KMS-11 (cell line): ENCODE results near the gene RITA1.
"Not testable (repeated sequence)": the region's sequence is repeated elsewhere in the genome, so short reads cannot be mapped to it uniquely, and the experiment has no call there.

Experiments used
- H2AFZ ChIP-seq: fragments of 200-600 bp; sonication (generic); 2 replicates; pipeline ENCODE4 v1.6.1; 2016; ENCODE audit warnings: antibody characterized with exemption, mixed run types, low read depth
- H3K27ac ChIP-seq: fragments of 200-600 bp; sonication (generic); 2 replicates; pipeline ENCODE4 v1.6.1; 2016; ENCODE audit warnings: mild to moderate bottlenecking, mixed run types
- H3K27me3 ChIP-seq: fragments of 200-600 bp; sonication (generic); 2 replicates; pipeline ENCODE4 v1.6.1; 2017; ENCODE audit warnings: mild to moderate bottlenecking, low read depth, mixed run types, moderate library complexity; ENCODE audit not compliant: insufficient read depth
- H3K36me3 ChIP-seq: fragments of 200-600 bp; sonication (generic); 2 replicates; pipeline ENCODE4 v1.6.1; 2017; ENCODE audit warnings: mild to moderate bottlenecking, mixed run types; ENCODE audit not compliant: insufficient read depth
- H3K4me1 ChIP-seq: fragments of 200-600 bp; sonication (generic); 2 replicates; pipeline ENCODE4 v1.6.1; 2016; ENCODE audit warnings: mild to moderate bottlenecking, low read depth, mixed run types; ENCODE audit not compliant: poor library complexity, severe bottlenecking
- H3K4me2 ChIP-seq: fragments of 200-600 bp; sonication (generic); 2 replicates; pipeline ENCODE4 v1.7.0; 2016; ENCODE audit warnings: mild to moderate bottlenecking, mixed run types
- H3K4me3 ChIP-seq: fragments of 200-600 bp; sonication (generic); IDR thresholded peaks from 2 replicates; pipeline ENCODE4 v1.6.1; 2017; ENCODE audit warnings: low read depth, low read length, mixed read lengths; ENCODE audit not compliant: insufficient read depth
- H3K79me2 ChIP-seq: fragments of 200-600 bp; sonication (generic); 2 replicates; pipeline ENCODE4 v1.6.1; 2016; ENCODE audit warnings: low read depth, mixed run types; ENCODE audit not compliant: insufficient read depth
- H3K9ac ChIP-seq: fragments of 200-600 bp; sonication (generic); 2 replicates; pipeline ENCODE4 v1.6.1; 2016; ENCODE audit warnings: mild to moderate bottlenecking, mixed run types
- H4K20me1 ChIP-seq: fragments of 200-600 bp; sonication (generic); 2 replicates; pipeline ENCODE4 v1.6.1; 2016; ENCODE audit warnings: mild to moderate bottlenecking, mixed run types; ENCODE audit not compliant: insufficient read depth
- CTCF ChIP-seq: fragments of 200-600 bp; sonication (generic); conservative IDR thresholded peaks from 2 replicates; pipeline ENCODE4 v1.6.1; 2017; ENCODE audit warnings: low read depth, mild to moderate bottlenecking, antibody characterized with exemption, low read length, moderate library complexity, mixed read lengths

RITA1 gene

DNA sequence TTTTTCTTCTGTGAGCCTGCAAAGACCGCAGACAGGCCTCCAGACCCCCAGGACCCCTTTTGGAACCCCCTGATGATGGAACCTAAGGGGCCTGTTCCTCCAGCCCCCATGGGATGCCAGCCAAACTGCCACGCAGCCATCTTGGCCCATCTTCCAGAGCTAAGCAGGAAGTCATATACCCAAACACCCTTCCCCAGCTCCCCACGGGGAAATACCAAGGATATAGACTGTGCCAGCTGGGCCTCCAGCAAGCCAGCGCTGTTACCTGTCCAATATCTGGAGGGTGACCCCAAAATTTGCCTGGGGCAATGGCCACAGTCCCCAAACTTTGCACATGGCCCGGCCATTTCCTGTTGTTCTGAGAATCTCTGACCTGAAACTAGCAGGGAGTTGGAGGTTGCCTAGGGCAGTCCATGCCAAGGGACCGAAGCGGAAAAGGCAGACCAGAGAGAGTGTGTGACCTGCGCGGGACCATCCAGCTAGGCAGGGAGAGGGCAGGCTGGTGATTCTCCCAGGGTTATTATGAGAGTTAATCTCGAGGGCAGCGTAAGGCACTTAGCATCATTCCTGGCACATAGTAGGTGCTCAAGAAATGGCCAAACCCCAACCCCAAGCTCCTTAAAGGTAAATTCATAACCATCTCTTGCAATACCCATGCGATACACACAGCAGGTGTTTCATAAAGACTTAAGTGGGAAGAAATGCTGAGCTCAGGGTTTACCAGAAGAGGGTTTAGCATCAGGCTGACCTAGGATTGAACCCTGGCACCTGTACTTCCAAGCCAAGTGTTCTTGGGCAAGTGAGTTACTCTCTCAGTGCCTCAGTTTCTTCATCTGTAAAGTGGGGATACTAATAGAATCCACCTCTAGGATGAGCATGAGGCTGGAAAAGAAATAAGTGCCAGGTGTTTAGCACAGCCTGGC is 47.4 kb upstream of the RITA1 start:
- no peaks in the 10 kb centered on the region for H3K36me3 ChIP-seq
- H3K4me1 ChIP-seq, result peaks cover 14% of the 10 kb centered on the region
- no peaks in the 10 kb centered on the region for H4K20me1 ChIP-seq
- no peak overlapping the region for H2AFZ ChIP-seq
- H3K27me3 ChIP-seq, result no peaks in the 10 kb centered on the region
- no peak overlapping the region for H3K27ac ChIP-seq
- H3K4me2 ChIP-seq, result no peak overlapping the region
- H3K9ac ChIP-seq, result no peak overlapping the region
- H3K4me3 ChIP-seq, result no peak overlapping the region
- no peaks in the 10 kb centered on the region for H3K79me2 ChIP-seq
- TF ChIP-seq CTCF, result no peak

GRCh38 chr12:113138826-113139225 is 46.7 kb upstream of the RITA1 start:
- H4K20me1 ChIP-seq, result no peaks in the 10 kb centered on the region
- H2AFZ ChIP-seq, result no peak overlapping the region
- TF ChIP-seq CTCF, result no peak
- no peaks in the 10 kb centered on the region for H3K36me3 ChIP-seq
- H3K4me1 ChIP-seq, result peaks cover 14% of the 10 kb centered on the region
- H3K9ac ChIP-seq, result no peak overlapping the region
- no peak overlapping the region for H3K4me2 ChIP-seq
- no peaks in the 10 kb centered on the region for H3K79me2 ChIP-seq
- H3K4me3 ChIP-seq, result no peak overlapping the region
- no peaks in the 10 kb centered on the region for H3K27me3 ChIP-seq
- no peak overlapping the region for H3K27ac ChIP-seq

DNA sequence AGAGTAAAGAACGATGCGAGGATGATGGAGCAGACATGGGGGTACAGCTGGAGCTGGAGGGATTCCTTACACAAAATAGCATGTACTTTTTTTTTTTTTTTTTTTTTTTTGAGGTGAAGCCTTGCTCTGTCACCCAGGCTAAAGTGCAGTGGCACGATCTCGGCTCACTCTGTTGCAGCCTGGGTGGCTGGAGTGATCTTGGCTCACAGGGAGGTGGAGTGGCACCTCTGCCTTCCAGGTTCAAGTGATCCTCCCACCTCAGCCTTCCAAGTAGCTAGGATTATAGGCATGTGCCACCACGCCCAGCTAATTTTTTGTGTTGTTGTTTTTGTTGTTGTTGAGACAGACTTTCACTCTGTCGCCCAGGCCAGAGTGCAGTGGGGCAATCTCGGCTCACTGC is 44.8 kb upstream of the RITA1 start:
- Histone ChIP-seq H3K27ac (no peak overlapping the region), H3K36me3 (no peaks in the 10 kb centered on the region), H3K4me3 (no peak overlapping the region), H2AFZ (no peak overlapping the region), H3K9ac (no peak overlapping the region), H3K4me2 (no peak overlapping the region), H3K27me3 (no peaks in the 10 kb centered on the region), H3K4me1 (peaks cover 9% of the 10 kb centered on the region), H4K20me1 (no peaks in the 10 kb centered on the region), H3K79me2 (no peaks in the 10 kb centered on the region)
- no peak for TF ChIP-seq CTCF

DNA sequence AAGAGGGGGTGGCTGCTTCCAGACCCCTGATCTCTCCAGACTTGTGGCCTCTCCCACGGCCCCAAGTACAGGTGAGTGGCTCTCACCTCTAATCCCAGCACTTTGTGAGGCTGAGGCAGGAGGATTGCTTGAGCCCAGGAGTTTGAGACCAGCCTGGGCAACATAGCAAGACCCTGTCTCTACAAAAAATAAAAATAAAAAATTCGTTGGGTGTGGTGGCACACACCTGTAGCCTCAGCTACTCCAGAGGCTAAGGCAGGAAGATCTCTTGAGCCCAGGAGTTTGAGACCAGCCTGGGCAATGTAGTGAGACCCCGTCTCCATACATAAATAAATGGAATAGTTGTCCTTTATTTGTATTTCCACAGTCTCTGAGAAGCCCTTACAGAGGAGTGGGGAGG is 43.8 kb upstream of the RITA1 start:
- H4K20me1 ChIP-seq, H3K4me1 ChIP-seq, H3K4me3 ChIP-seq, H3K4me2 ChIP-seq, H3K79me2 ChIP-seq, H3K27ac ChIP-seq, H3K27me3 ChIP-seq, H2AFZ ChIP-seq, H3K9ac ChIP-seq, H3K36me3 ChIP-seq: not testable (repeated sequence)
